ENCODE data around the gene SLC32A1.

SLC32A1 gene, protein sequence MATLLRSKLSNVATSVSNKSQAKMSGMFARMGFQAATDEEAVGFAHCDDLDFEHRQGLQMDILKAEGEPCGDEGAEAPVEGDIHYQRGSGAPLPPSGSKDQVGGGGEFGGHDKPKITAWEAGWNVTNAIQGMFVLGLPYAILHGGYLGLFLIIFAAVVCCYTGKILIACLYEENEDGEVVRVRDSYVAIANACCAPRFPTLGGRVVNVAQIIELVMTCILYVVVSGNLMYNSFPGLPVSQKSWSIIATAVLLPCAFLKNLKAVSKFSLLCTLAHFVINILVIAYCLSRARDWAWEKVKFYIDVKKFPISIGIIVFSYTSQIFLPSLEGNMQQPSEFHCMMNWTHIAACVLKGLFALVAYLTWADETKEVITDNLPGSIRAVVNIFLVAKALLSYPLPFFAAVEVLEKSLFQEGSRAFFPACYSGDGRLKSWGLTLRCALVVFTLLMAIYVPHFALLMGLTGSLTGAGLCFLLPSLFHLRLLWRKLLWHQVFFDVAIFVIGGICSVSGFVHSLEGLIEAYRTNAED

DNA sequence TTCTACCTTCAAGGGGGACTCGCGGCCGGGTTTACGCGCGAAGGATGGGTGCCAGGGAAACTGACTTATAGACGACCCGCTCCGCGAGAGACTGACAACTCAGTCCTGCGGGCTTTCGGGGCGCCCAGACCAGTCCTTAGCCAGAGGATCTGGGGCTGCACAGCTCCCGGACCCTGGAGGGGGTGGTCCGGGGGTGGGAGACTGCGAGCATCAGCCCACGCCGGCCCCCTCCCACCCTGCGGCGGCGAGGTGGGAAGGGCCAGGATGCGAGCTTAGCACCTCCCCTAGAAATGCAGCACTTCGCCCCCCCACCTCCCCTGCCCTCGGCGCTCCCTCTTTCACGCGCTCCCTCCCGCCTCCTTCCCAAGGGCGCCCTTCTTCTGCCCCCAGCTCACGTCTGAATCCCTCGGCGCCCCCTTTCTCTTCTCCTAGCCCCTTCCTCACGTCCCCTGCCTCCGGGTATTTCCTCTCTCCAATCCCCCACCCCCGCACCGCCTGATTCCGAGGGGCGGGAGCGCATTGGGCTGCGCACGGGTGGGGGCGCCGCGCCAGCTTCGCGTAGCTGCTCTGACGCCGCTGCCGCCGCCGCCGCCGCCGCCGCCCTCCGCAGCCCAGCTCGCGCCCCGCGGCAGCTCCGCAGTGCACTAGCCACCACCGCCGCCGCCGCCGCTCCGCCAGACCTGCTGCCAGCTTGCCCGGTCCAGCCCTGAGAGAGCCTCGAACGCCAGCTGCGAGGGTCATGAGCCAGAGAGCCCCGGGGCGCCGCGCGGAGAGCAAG lies at the start of gene SLC32A1:
Gene SLC32A1, plus strand, starts transcription at position 639 of the 778 bp plus-strand sequence. CDS start 239 bp downstream, outside the sequence.
- no peak for DNase-seq

DNA sequence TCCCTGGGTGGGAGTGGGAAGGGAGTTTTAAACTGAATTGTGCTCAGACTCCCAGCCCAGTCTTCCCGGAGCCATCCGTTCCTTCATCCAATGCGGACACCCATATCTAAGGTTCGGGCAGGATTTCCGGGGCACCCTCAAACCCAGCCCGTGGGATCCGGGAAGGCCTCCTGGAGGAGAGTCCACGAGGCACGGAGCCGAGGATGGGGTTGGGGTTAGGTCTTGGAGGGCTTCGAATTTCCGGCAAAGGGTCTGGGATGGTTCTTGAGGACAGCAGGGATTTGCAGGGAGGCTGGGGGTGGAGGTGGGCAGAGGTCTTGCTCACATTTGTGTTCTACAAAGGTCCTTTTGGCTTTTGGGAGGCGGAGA lies 49.5 kb upstream of the SLC32A1 start:
- DNase-seq = no peak

DNA sequence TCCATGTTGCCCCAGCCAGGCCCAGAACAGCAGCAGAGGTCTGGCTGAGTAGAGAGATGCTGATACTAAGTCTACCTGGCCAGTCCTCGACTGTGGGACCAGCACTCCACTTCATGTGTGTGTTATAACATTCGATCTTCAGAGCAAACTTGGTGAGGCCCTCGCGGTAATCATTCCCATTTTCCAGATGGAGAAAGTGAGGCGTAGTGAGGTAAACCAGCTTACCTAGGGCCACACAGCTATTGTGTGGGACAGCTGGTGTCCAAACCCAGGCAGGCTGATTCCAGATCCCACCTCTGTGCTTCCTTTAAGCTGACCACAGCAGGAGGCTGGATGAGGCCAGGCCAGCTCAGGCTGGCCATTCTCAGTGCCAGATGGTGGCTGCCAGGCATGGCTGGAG lies 47.7 kb upstream of the SLC32A1 start:
- DNase-seq = no peak

DNA sequence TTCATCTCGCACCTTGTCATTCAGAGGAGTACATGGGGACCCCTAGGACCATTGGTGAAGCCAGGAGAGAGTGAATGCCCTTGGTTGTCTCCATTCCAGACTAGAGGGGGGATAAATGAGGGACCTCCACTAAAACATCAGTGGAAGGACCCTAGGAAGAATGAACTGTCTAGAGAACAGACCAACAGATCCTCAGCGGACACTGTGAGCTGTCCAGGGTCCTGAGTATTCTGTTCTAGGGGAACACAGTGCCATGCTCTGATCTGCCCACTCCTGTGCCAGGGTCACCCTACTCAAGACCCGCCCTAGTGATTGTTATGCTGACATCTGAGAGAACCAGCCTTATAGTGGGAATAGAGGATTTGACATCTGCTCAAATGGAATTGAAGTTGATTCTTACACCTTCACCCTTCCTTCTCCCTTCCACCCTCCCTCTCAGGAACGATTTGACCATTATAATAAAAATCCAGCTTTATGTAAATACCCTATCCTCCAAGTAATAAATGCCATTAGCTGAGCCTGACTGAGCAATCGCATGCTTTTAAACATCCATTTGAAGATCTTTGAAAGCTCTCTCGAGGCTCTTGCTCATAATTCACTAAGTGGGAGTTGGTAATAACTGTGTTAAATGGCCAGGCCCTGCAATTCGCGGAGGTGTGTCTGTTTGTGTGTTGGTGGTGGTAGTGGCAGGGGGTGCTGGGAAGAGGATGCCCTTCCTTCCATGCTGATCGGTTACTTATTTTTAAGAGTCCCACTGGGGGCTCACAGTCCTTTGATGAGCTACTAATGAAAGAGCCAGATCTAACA lies 43.6 kb upstream of the SLC32A1 start:
- no peak for DNase-seq

DNA sequence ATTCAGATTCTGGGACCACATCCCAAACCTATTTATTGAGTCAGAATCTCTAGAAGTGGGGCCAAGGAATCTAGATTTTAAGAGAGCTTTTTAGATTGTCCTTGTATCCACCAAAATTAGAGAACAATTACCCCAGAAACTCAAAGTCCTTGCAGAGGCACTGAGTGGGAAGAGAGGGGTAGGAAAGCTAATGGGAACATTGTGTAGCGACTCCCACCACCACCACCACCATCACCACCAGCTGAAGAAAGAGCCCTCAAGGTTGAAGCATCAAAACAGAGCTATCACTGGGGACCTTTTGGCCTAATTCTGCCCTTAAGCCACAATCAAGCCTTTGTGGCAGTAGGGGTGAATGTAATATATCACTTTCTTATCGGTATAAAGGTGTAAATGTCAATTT lies 39.0 kb upstream of the SLC32A1 start:
- no peak for DNase-seq

DNA sequence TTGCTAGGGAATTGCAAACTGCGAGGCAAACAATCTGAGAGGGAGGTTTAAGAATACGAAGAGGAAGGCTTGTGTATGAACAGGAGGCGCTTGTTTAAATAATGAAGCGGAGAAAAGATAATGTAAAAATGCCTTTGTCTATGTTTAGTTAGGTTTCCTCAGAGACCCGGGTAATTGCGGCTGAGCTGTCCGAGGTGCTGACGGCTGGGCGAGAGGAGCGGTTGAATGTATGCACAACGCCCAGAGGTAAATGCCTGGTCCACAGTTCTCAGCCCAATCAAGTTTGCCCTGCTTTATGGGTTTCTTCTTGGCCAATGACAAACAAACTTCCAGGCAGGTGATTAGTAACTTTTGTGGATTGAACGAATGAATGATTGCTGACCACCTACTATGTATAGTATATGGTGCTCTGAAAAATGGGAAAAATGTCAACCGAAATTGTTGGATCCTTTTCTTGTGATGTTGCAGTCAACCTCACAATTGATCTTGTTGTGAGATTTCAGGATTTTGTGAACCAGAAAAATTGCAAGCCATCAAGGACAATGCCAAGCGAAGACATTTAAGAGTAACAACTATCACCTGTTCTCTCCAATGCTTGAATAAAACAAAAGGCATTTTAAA lies 38.3 kb upstream of the SLC32A1 start:
- no peak for DNase-seq

DNA sequence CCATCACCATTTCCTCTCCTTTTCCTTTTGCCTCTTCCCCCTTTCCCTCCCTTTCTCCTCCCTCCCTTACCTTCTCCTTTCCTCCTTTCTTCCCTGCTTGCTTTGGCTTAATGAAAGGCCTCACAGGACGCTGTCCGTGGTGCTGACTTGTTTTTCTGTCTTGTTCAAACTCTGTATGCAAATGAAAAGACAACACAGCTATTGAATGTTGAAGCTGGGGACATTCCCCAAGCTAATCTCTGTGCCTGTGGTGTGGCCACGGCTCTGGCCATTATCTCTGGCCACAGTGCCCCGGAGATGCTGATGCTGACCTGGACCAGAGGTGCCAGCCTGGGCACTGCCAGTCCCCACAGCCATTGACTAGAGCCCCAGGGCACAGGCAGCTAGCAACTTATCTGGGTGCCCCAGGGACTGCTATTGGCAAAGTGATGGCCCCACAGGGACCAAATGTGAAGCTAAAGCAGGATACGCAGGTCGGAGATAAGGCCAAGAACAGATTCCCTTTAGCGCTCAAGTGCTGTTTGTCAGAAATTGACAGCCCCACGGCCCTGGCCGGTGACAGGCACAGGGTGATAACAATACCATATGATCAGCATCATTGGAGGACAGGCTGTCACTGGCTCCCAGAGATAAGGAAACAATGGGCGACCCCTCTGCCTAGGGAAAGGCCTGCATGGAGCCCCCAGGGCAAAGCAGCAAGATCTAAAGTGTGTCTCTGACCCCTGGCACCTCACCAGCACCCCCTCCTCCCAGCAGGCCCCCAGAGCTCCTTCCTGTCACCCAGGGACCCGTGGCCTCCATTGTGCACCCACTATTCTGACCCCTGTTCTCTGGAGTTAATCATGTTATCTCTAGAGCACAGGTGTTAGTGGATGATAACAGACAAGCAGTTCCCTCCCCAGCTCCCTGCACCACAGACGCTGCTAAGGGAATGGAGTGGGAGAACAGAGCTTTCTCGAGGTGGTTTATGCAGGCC lies 31.6 kb upstream of the SLC32A1 start:
- DNase-seq = no peak

DNA sequence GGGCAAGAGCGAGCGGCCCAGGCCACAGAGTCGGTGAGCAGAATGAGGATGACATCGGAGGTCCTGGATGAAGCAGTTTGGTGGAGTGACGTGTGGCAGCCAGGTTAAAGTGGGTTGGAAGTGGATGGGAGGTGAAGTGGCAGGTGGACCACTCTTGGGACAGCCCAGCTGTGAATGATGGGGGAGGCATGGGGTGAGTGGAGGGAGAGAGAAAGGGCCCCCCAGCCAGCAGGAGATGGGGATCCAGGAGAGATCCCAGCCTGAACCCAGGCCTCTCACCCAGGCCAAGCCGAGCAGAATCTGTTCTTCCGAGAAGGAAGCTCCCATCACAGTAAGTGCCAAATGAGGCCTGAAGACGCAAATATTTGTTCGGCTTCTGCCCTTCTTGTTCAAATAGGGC lies 27.0 kb upstream of the SLC32A1 start:
- DNase-seq = no peak

DNA sequence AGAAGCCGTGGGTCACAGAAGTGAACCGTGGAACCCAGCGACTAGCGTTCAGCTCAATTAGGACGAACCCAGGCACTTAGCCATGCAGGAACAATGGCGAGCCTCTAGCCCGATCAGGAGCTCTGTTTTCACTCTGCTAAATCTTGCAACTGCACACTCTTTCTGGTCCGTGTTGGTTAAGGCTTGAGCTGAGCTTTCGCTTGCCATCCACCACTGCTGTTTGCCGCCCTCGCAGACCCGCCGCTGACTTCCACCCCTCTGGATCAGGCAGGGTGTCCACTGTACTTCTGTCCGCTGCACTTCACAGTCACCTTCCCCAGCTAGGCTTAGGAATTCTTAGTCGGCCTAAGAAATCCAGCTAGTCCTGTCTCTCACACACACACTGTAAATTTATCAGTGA lies 25.7 kb upstream of the SLC32A1 start:
- no peak for DNase-seq

DNA sequence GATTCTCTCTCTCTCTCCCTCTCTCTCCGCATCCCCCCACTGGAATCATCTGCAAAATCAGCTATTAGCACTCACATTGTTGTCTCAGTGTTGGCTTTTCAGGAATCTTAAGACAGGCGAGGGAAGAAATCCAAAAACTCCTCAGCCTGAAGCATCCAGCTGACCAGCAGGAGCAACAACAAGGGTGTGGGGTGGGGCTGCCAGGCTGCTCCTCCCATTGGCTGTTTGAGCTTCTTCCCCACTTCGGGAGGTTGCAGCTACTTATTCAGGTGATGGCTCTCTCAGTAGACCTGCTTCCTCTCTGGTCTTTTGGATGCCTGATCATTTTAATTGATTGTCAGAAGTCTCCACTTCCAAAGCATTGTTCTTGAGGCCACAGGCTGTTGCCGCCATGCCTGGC lies 24.1 kb upstream of the SLC32A1 start:
- DNase-seq = no peak

DNA sequence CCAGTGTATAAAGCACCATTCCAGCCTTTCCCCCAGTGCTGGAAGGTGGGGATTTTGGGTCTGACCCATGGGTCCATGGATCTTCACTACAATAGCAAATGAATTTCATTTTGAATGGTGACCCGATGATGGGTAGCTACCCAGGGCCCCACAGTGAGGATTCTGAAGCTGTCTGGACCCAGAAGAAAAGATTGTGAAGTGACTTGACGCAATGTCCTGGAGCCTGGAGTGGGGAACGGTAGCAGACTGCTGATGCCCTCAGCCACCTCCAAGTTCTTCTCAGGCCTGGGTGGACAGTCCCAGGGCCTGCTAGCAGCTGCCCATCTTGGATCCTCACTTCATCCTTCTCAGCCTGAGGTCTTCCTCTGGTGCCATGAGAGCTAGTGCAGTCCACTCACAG lies 23.4 kb upstream of the SLC32A1 start:
- no peak for DNase-seq

DNA sequence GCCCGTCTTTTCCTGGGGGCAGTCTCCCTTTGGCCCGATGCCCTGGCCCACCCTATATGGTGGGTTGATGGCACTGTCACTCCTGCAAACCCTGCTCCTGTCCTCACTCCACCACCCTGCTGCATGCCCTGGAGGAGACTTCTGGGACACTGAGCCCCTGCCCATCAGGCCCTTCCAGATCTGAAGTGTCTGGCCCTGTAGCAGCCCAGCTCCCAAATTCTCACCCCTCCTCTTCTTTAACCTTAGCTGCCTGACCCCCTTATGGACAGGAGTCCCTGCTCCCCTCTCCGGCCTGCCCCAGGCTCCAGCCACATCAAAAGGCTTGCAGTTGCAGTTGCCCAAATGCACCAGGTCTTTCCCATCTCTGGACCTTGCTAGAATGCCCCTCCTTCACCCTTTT lies 20.8 kb upstream of the SLC32A1 start:
- no peak for DNase-seq

DNA sequence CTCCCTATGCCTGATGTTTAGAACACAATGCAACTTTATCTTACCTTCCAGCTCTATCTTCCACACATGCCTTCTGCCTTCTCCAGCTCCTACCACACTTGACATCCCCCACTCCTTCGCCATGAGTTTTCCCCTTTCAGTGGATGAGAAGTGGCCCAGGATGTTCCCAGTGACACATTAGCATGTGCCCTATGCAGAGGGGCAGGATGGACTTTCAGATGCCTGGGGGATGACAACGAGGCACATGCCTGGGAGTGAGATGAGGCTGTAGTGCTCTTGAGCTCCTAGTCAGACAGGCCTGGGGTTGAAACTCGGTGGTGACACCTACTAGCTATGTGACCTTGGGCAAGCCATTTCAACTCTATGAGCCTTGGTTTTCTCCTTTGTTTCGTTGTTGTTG lies 20.1 kb upstream of the SLC32A1 start:
- no peak for DNase-seq

DNA sequence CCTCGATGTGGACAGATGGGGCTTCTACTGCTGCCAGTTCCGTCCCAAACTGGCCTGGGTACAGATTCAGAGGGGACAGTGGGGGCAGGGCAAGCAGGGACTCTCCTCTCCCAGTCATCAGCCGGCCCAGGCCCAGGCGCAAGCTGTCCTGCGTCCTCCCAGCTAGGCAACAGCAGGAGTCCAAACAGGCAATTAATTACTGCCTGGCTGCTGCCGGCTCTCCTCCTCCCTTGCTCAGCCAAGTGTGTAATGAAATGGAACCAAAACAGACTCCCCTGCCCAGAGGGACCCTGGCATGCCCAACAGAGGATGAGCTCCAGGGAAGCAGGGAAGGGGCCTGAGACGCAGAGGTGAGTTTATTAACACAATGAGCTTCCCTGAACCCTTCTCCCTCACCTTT lies 17.8 kb upstream of the SLC32A1 start:
- no peak for DNase-seq

DNA sequence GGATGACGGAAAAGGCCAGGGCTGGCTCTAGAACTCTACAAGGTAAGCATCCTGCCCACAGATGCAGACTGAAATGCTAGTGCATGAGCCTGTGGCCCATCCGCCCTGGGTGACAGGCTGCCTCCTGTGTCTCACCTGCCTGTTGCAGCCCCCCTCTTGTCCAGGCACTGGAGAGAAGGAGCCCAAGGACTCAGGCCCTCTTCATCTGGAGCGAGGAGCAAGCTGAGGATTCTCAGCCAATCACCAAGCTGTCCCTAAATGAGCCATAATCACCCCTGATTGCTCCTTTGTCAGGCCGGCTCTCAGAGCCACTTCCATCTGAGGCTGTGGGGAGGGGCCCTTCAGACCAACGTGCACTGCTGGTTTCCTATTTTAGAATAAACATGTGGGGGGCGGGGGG lies 10.0 kb upstream of the SLC32A1 start:
- no peak for DNase-seq

DNA sequence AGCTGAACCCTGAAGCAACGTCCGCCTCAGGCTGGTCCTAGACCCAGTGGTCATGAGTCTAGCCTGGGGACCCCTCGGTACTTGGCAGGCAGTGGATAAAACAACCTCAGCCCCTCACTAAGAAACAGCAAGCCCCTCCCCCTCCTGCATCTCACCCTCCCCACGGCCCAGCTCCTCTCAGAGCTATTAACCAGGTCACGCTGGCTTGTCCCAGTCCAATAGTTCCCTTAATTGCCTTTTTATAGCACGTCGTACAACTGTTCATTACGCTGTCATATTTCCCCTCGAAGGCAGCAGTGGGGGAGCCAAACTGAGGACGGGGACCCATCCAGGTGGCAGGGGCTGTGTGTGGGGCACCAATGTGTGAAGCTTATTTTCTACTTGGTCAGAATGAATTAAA lies 8.6 kb upstream of the SLC32A1 start:
- no peak for DNase-seq

DNA sequence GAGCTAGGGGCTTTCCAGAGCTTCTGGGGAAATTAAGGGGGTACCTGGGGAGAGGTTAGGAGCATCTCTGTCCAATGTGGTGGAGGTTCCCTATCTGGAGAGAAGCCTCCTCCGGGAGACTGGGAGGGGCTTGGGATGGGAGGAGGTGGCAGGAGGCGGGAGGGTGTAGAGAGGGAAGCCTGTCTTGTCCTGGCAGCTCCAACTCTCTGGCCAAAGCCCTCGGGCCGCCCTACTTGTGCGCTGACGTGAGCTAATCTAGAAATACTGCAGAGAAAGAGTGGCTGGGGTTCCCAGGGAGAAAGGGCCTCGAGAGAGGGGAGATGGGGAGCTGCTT lies 1.6 kb upstream of the SLC32A1 start:
- DNase-seq = no peak

DNA sequence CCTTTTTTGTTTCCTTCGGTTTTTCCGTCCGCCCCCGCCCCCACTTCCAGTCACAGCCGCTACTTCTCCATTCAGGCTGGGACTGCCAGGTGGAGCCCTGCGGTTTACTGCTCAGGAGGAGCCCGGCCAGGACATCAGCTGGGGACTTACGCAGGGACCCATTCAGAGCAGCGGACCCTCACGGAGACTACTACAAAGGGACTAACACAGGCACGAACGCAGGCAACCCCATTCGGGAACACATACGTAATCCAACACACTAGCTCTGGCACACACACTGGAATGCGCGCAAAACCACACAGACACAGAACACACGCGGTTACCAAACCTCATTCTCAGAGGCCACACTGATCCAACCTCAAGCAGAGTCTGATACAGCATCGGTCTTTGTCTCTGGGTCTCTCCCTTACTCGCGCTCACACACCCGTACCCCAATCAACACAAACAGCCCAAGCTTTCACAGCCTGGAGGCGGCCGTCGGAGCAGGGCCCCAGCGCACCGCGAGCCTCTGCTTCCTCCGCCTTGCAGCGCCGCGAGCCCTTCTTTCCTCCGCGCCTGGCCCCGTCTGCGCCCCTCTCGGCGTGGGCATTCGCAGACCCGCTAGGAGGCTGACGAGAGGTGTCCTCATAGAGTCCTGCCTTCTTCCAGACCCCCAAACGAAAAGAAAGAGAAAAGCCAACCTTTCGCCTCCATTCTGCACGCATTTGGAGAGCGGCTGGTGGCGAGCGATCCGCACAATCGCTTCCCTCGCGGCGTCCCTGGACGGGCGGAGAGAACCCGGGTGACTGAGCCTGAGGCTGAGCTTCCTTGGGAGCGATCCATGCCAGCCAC lies 1.1 kb upstream of the SLC32A1 start:
- no peak for DNase-seq

DNA sequence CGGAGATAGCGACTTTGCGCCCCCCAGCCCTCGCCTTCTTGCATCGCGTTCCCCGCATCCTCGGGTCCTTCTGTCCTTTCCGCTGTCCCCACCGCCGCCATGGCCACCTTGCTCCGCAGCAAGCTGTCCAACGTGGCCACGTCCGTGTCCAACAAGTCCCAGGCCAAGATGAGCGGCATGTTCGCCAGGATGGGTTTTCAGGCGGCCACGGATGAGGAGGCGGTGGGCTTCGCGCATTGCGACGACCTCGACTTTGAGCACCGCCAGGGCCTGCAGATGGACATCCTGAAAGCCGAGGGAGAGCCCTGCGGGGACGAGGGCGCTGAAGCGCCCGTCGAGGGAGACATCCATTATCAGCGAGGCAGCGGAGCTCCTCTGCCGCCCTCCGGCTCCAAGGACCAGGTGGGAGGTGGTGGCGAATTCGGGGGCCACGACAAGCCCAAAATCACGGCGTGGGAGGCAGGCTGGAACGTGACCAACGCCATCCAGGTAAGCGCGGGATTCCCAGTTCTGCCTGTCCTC lies 401 bp downstream of the SLC32A1 start:
- DNase-seq = no peak

DNA sequence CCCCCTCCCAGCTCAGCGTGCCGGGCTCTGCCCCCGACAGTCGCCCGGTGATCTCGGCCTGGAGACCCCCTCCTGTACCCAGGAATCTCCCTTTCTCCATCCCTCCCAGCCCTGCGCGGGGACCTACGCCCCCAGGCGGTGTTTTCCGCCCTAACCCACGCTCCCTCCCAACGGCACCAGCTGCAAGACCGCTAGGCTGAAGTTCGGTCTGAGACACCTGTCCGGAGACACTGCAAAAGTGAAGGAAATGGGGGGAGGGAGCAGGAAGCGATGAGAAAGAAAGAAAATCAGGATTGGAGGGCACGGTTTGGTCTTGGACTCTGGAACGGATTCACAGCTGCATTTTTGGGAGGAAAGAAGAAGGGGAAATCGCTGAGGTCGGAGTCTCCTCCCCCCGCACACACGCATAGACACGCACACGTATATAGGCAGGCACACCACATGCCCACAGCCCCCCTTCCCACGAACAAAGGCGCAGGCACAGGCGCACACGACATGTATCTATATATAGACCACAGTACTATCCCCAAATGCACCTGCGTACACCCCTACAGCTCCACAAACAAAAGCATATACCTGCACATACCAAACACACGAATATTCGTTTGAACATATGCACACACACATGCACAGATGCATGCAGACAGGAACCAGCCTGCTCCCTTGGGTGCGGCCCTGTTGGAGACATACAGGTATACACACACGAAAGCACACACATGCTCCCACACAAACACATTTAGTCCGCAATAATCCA lies 1.0 kb downstream of the SLC32A1 start:
- no peak for DNase-seq

Measured in CD4-positive, alpha-beta T cell treated with Interleukin-15 for 1 hour (primary cell).